ENCODE measurements around the gene SLC18A3. TPM values are rescaled to one million over a fixed set of nuclear protein-coding genes. Genes with fewer than 3 reads are reported as not detected.

SLC18A3 gene
- total RNA-seq, 1 experiment from 2014 or later: not detected

GRCh38 chr10:49569031-49569631 is 41.0 kb upstream of the SLC18A3 start:
- H3K27ac ChIP-seq (ENCODE audit: insufficient read length, low read depth, low read length): no peak overlapping the region
- H4K8ac ChIP-seq (replicated peaks; ENCODE audit: insufficient read length, low read depth, low read length): no peak overlapping the region
- no CpG with 5 or more reads among the region's 3 CpGs for WGBS (ENCODE audit: extremely low coverage, insufficient read length, low lambda C conversion rate)
- no peak overlapping the region for H3K23ac ChIP-seq (ENCODE audit: insufficient read length, low read depth, low read length)
- H3K9ac ChIP-seq (ENCODE audit: extremely low read depth, insufficient read length, low read length): no peak overlapping the region
- H3K4me1 ChIP-seq (ENCODE audit: insufficient read depth, low read length): no peaks in the 10 kb centered on the region
- H2AFZ ChIP-seq (ENCODE audit: low read length): no peak overlapping the region
- H3K56ac ChIP-seq (ENCODE audit: insufficient read length, low read depth, low read length): no peak overlapping the region
- H2AK5ac ChIP-seq (ENCODE audit: insufficient read length, low read length): no peak overlapping the region
- no peaks in the 10 kb centered on the region for H3K23me2 ChIP-seq (ENCODE audit: insufficient read length, low read depth, low read length, poor library complexity, severe bottlenecking)
- no peak overlapping the region for H3K4ac ChIP-seq (ENCODE audit: low read depth, low read length)
- no peak overlapping the region for H3K4me3 Mint-ChIP-seq
- H4K20me1 ChIP-seq (ENCODE audit: control insufficient read depth, insufficient read depth, insufficient read length): no peaks in the 10 kb centered on the region
- TF ChIP-seq CTCF (conservative IDR thresholded peaks at IDR 0.05): no peak
- H3K27ac Mint-ChIP-seq: no peak overlapping the region
- H2BK15ac ChIP-seq (ENCODE audit: low read depth, low read length): no peak overlapping the region
- H2BK20ac ChIP-seq (ENCODE audit: low read depth, low read length, poor library complexity, severe bottlenecking): no peak overlapping the region
- peaks cover 6 to 14% of the 10 kb centered on the region in 2 experiments; a peak in 4 of 5 replicates for H3K9me3 Mint-ChIP-seq
- DNase-seq: no peak
- H3K27me3 Mint-ChIP-seq (ENCODE audit: low read depth): peaks cover 26% of the 10 kb centered on the region
- no peaks in the 10 kb centered on the region for H3K4me1 Mint-ChIP-seq
- no peaks in the 10 kb centered on the region; a peak in 1 of 7 replicates for H3K36me3 Mint-ChIP-seq (ENCODE audit: insufficient read depth in 1 of 3, low read depth in 3 of 3)
- H2BK12ac ChIP-seq (ENCODE audit: insufficient read length, low read depth, low read length): no peak overlapping the region
- H2BK120ac ChIP-seq (ENCODE audit: low read depth, low read length, poor library complexity, severe bottlenecking): no peak overlapping the region
- H3K14ac ChIP-seq (ENCODE audit: insufficient read depth, low read length): no peak overlapping the region
- H3T11ph ChIP-seq (ENCODE audit: low read length): no peak overlapping the region
- H3K27me3 ChIP-seq (ENCODE audit: insufficient read depth, low read length): no peaks in the 10 kb centered on the region
- no peaks in the 10 kb centered on the region for H3K79me2 ChIP-seq (ENCODE audit: insufficient read depth, low read length)
- H4K5ac ChIP-seq (ENCODE audit: insufficient read length, low read depth, low read length): no peak overlapping the region
- H3K9me3 ChIP-seq (ENCODE audit: control insufficient read depth, low read depth, low read length): no peaks in the 10 kb centered on the region
- H4K91ac ChIP-seq (ENCODE audit: insufficient read length, low read depth, low read length): no peak overlapping the region
- H3K18ac ChIP-seq (ENCODE audit: insufficient read length, low read depth, low read length): no peak overlapping the region
- H3K79me1 ChIP-seq (ENCODE audit: insufficient read depth, low read depth, low read length, poor library complexity, severe bottlenecking): no peaks in the 10 kb centered on the region
- no peak overlapping the region for H2BK5ac ChIP-seq (ENCODE audit: insufficient read length, low read length)
- H3K4me2 ChIP-seq (ENCODE audit: insufficient read depth, insufficient read length, low read length): no peak overlapping the region

Data from H9 (cell line).